Heart right ventricle (tissue), 16 donors: ENCODE measurements around the gene PLVAP. TPM values are rescaled to one million over a fixed set of nuclear protein-coding genes. Genes with fewer than 3 reads are reported as not detected.

ENCODE experiments used
- ATAC-seq, 8 donors: fragments of 200-7000 bp; cut with Tn5 transposase; one replicate each; pipeline ENCODE4 v1.9.1; 2020; ENCODE audit warnings: mild to moderate bottlenecking in 8 of 8, moderate library complexity in 8 of 8, moderate number of reproducible peaks in 1 of 8
- DNase-seq, 2 donors: peaks; one replicate each; pipeline ENCODE4 v3.0.0-alpha.2; 2020
- H3K27ac ChIP-seq, 10 donors: fragments of 200-600 bp; sonication (generic) in 2 of 10; one replicate each; pipeline versions ENCODE4 v1.5.0 to v1.8.0; 2020 to 2022; ENCODE audit warnings: mild to moderate bottlenecking in 3 of 10
- H3K27me3 ChIP-seq, 7 donors: fragments of 200-600 bp; one replicate each; pipeline ENCODE4 v1.8.0; 2021 to 2022; ENCODE audit warnings: mild to moderate bottlenecking in 2 of 7
- H3K36me3 ChIP-seq, 9 donors: fragments of 200-600 bp; sonication (generic) in 1 of 9; one replicate each; pipeline versions ENCODE4 v1.5.0 to v1.8.0; 2020 to 2022; ENCODE audit warnings: mild to moderate bottlenecking in 2 of 9
- H3K4me1 ChIP-seq, 9 donors: fragments of 200-600 bp; sonication (generic) in 1 of 9; one replicate each; pipeline versions ENCODE4 v1.5.0 to v1.8.0; 2020 to 2022; ENCODE audit warnings: mild to moderate bottlenecking in 4 of 9
- H3K4me3 ChIP-seq, 10 donors: fragments of 200-600 bp; sonication (generic) in 2 of 10; one replicate each; pipeline versions ENCODE4 v1.5.0 to v1.8.0; 2020 to 2022; ENCODE audit warnings: mild to moderate bottlenecking in 7 of 10, moderate library complexity in 2 of 10
- H3K9me3 ChIP-seq, 11 donors: fragments of 200-600 bp in 10 of 11; sonication (generic) in 2 of 11; one replicate each; pipeline versions ENCODE4 v1.5.0 to v1.8.0; 2013 to 2022; ENCODE audit warnings: mild to moderate bottlenecking in 2 of 11, control low read depth in 1 of 11, moderate library complexity in 1 of 11
- CTCF ChIP-seq, 9 donors: fragments of 200-600 bp; sonication (generic) in 2 of 9; IDR thresholded peaks; one replicate each; pipeline versions ENCODE4 v1.5.0 to v1.8.0; 2021 to 2022; ENCODE audit warnings: antibody characterized with exemption in 9 of 9, mild to moderate bottlenecking in 5 of 9, moderate library complexity in 1 of 9
- WGBS, 2 donors: extraction: QIAGEN DNeasy Blood & Tissue Kit; methylation state at CpG; one replicate each; pipeline ENCODE4 v1.1.7; 2013; ENCODE audit warnings: inconsistent platforms in 1 of 2; 5-methylcytosine and 5-hydroxymethylcytosine counted together
- intact Hi-C, 10 donors: fragments of 100-400 bp; cut with DNase I; formaldehyde crosslinking; loops; one replicate each; pipeline versions ENCODE4 v1.11.1 to v1.14.2; 2022
- polyA plus RNA-seq, 2 donors: library from polyadenylated mRNA; stranded (reverse); fragments of 200-250 nt; gene quantifications; one replicate each; pipeline ENCODE4 v1.2.3, GENCODE V29; 2013
- total RNA-seq, 10 donors: library from RNA; stranded (reverse); fragmentation: NEBNext Ultra II Directional in 3 of 10; extraction: Animal tissue kit (Norgen Biotek cat#: 25700) in 3 of 10; gene quantifications; one replicate each; pipeline versions ENCODE4 v1.2.1 to v1.2.4, GENCODE V29; 2021 to 2023
- donor health status: Arrhythmogenic right ventricular cardiomyopathy.
- donor health status: ischemic (EF 13 %, LVEDD 7.1; RV severe dilation, severe dysfunction).
- donor health status: healthy with polysubstance abuse.
- donor health status: DM: no; HTN: yes; CAD: no.
- donor health status: DM: no; HTN: no; CAD: no.
- donor health status: ischemic (EF 25% LVEDD 6.9; RV normal size, moderate dysfunction).
- donor health status: ischemic (EF 25% LVEDD 5.7; RV mildly dilated, moderate dysfunction).
- donor health status: healthy.
- donor health status: DM: yes; HTN: yes; CAD: no.
- donor health status: Ischemic cardiomyopathy.
- donor health status: ischemic (EF 35%, LVEDD 5.7; RV mildly dilated, moderate dysfunction).
- donor health status: nonischemic (EF 11% LVEDD 7.7; RV severe dilation, severe dysfunction).
- donor health status: DM: yes; HTN: yes; CAD: no.
- donor health status: PGD.
- donor health status: ischemic (EF 29% LVEDD 5.4; RV normal size, mild dysfunction).
- donor health status: nonischemic (EF 23%, LVEDD 6.1; RV moderate dilation, normal function).

Gene PLVAP
- total and polyA plus RNA-seq, 12 donors, result 7.5 to 74.9 (median 24.5) TPM

GRCh38 chr19:17314007-17314593 is 63.0 kb downstream of the PLVAP start:
- WGBS, 2 donors, result 90 to 92% methylated on average over 19 of the region's 19 CpGs
- Histone ChIP-seq H3K4me1 (peaks cover 5 to 29% (median 25%) of the 10 kb centered on the region in 9 donors), H3K4me3 (no peak overlapping the region), H3K27ac (no peak overlapping the region), H3K36me3 (peaks cover 0 to 61% (median 21%) of the 10 kb centered on the region in 9 donors), H3K27me3 (no peaks in the 10 kb centered on the region), H3K9me3 (no peaks in the 10 kb centered on the region)
- intact Hi-C loops, result no loop called here
- ATAC-seq, result no peak
- DNase-seq, result no peak
- no peak for TF ChIP-seq CTCF (IDR thresholded peaks at IDR 0.05)

GRCh38 chr19:17312189-17313113 is 64.7 kb downstream of the PLVAP start:
- ATAC-seq, result no peak
- Histone ChIP-seq H3K27me3 (no peaks in the 10 kb centered on the region), H3K9me3 (no peaks in the 10 kb centered on the region), H3K4me1 (peaks cover 5 to 42% (median 28%) of the 10 kb centered on the region in 9 donors), H3K36me3 (peaks cover 0 to 46% (median 21%) of the 10 kb centered on the region in 9 donors), H3K27ac (no peak overlapping the region), H3K4me3 (no peak overlapping the region)
- intact Hi-C loops, result no loop called here
- TF ChIP-seq CTCF (IDR thresholded peaks at IDR 0.05), result no peak
- DNase-seq, result no peak
- 85 to 86% methylated on average over 20 of the region's 20 CpGs for WGBS, 2 donors

- Histone ChIP-seq H3K4me3 (no peak overlapping the region), H3K4me1 (peaks cover 5 to 50% (median 31%) of the 10 kb centered on the region in 9 donors), H3K9me3 (no peaks in the 10 kb centered on the region), H3K27me3 (no peaks in the 10 kb centered on the region), H3K36me3 (peaks cover 0 to 40% (median 17%) of the 10 kb centered on the region in 9 donors), H3K27ac (no peak overlapping the region)
- 72% methylated on average over 11 of the region's 11 CpGs for WGBS, 2 donors
- intact Hi-C loops, result no loop called here
- ATAC-seq, result no peak
- no peak for DNase-seq
- TF ChIP-seq CTCF (IDR thresholded peaks at IDR 0.05), result no peak
Observed at GRCh38 chr19:17311455-17312188, 65.5 kb downstream of the PLVAP start.

- Histone ChIP-seq H3K27ac (peak overlapping the region in 9 of 10 donors; percentile 71 to 89 (median 80)), H3K4me3 (peak overlapping the region; percentile 82 to 97 (median 89)), H3K4me1 (peaks cover 8 to 58% (median 44%) of the 10 kb centered on the region in 9 donors), H3K9me3 (no peaks in the 10 kb centered on the region), H3K36me3 (peaks cover 0 to 25% (median 9%) of the 10 kb centered on the region in 9 donors), H3K27me3 (no peaks in the 10 kb centered on the region)
- ATAC-seq (no peak), DNase-seq (no peak)
- intact Hi-C loops, result loop anchor here in 1 of 10 donors (5.0 kb wide), 1 partner anchor 157 kb away; no protein-coding TSS in a partner anchor
- TF ChIP-seq CTCF (IDR thresholded peaks at IDR 0.05), result no peak
- WGBS, 2 donors, result 7 to 8% methylated on average over 23 of the region's 23 CpGs
Observed at GRCh38 chr19:17309965-17310461, 67.1 kb downstream of the PLVAP start.
